Measurements from ENCODE around the gene IL12B.
"Not testable (repeated sequence)": the region's sequence is repeated elsewhere in the genome, so short reads cannot be mapped to it uniquely, and the experiment has no call there.

IL12B gene

DNA sequence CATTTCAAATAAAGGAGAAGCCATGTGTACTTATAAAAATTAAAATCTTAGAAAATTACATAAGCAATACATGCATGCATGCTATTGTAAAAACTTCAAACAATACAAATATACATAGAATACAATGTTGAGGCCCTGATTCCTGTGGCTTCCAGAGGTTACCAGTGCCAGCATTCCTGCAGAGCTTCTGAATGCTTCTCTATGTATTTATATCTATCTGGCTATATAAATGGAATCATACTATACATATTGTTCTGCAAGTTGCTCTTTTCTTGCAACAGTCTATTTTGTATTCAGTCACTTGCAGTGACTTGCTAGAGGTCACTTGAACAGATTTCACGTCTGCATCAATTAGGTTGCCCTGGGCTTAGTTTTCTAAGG is 3.2 kb upstream of the IL12B start:
- DNase-seq (ENCODE audit: low read depth in 2 of 3, low spot score in 1 of 3) = no peak

DNA sequence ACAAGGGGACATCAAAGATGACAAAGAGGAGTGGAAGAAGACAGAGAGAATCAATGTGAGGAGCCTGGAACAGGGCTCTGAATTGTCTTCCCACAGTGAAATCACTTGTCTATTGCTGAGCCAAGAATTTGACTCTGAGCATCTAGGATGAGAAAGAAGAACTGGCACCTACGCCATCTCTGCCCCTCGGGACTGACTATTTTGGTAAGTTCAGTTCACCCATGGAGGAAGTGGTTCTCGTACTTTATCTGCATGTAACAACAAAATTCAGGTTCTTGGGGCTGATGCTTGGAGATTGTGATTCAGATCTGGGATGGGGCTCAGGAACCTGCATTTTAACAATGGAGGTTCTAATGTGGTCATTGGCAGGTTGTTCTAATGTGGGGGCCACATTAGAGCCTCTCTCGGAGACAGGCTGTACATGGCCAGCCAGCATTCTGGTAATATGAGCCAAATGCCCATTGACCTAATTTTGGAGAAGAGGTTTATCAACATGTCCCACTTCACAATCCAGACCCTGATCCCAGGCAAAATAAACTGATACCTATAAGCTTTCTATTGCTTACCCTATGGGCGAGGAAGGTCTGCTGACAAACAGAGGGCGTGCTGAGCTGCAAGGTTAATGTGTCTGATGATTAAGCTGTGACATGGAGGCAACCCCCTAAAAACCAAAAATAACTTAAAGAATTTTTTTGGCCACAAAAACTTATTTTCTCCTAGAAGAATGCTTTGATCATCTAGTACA is 2.7 kb upstream of the IL12B start:
- DNase-seq (ENCODE audit: low read depth in 2 of 3, low spot score in 1 of 3) = no peak

DNA sequence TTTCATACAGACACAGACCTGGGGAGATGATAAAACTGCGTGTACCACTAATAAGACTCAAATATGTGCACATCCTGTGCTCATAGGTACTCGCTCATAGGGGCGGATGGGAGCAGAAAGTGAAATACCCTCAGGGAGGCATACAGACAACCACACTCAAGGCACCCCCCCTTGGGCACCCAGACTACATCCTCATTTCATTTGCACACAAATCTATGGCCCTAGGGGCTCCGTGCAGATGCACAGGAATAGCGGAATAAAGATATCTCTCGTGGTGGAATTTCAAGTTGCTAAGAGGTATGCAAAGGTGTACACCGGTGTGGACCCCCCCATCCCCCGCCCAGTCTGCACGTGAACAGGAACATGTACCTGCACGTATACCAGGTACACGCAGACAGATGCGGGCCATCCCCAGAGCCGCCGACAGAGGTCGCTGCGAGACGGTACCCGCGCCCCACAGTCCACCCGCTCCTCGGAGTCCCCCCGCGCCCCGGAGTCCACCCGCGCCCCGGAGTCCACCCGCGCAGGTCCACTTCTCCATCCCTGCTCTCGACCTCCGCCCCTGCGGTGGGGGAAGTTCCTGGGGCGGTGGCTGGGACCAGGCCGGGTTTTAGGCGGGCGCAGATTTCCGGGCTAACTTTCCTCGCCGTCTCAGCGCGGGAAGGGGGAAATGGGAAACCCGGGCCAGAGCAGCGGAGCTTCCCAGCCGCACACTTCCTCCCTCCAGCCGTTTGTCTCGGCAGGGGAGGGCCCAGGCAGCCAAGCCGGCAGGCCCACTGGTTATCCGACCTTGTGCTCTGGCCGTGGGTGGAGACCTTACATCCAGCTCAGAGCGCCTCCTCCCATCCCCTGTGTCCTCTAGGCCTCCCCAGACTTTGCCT is 1.0 kb upstream of the IL12B start:
- DNase-seq (ENCODE audit: low read depth in 2 of 3, low spot score in 1 of 3) = peak; percentile 56 to 74 (median 57)

DNA sequence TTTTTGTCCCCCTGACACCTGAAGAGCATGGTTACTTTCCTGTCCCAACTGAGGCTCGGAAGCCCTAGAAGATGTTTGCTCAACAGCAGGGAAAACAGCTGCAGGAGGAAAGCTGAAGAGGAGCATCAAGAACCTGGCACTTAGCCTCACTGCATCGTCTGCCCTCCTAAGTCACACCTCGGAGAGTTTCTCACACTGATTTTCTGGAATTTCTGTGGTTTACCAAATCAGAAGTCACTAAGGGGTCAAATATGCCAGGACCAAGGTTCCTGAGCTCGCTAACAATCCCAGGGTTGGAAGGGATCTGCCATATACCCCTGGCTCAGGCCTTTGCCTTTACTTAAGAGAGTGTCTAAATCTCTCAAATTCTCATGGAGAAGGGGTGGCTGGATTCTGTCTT is 5.3 kb downstream of the IL12B start:
- no peak for DNase-seq (ENCODE audit: low read depth in 2 of 3, low spot score in 1 of 3)

DNA sequence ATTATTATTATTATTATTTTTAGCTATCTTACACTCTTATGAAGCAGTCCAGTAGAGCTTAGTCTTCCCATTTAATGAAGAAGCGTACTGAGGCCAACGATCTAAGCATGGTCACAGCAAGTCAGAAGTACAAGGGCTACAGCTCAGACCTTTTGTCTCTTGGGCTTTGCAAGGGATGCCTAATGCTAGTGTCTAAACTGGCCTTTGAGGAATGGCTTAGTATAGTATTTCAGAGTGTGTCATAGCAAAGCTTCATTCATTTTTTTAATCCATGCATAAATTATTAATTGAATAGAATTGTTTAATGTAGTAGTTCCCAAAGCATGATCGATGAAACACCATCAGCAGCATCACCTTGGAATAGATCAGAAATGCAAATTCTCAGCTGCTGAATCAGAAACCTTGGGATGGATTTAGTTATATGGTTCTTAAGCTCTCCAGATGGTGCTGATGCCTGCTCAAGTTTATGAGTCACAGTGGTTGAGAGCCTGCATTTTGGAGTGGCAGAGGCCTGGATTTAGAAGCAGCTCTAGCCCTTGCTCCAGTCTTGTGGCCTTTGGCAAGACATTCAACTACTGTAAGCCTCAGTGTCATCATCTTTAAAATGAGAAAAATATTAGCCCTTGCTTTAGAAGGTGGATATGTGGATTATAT is 6.1 kb downstream of the IL12B start:
- DNase-seq (ENCODE audit: low read depth in 2 of 3, low spot score in 1 of 3) = no peak

DNA sequence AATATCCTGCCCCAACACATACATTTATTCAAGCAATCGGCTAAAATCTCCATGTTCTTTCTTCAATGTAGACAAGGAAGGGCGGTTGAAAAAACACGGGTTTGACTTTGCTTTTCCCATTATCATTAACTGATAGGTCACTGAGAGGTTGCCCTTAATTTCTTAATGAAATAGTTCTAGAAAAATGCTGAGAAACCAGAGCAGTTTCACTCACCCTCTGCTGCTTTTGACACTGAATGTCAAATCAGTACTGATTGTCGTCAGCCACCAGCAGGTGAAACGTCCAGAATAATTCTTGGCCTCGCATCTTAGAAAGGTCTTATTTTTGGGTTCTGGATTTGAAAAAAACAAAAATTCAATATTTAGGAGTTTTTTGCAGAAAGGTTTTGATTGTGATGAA is 8.1 kb downstream of the IL12B start:
- DNase-seq (ENCODE audit: low read depth in 2 of 3, low spot score in 1 of 3) = no peak

DNA sequence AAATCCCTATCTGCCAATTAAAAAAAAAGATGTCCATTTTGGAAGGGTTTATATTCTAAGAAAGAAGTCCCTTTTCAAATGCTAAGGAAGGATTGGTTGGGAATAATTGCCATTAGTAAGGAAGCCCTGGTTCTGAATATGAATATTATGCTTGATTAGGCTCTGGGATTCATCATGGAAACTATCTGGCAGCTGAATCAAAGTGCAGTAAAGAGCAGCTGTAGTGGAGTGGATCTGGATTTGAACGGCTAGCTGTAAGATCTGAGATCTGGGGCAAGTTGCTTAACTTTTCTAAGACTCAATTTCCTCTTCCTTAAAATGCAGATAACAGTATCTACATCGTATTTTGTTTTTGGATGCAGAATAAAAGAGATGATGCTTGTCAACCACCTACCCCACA is 10.5 kb downstream of the IL12B start:
- no peak for DNase-seq (ENCODE audit: low read depth in 2 of 3, low spot score in 1 of 3)

DNA sequence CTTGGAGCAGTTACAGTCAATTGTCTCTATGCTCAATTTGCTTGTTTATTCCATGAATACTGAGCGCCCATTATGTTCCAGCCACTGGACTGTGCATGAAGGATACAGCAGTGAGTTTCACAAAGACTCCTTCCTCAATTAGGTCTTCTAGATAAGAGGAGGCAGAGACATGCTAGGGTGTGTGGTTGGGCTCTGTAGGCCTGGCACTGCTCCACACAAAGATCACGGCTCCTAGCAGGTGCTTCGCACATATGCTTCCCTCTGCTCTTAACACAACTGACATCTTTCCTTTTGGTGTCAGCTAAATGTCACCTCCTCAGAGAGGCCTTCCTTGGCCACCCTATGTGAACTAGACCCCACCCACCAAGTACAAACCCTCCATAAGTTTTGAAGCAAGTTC is 10.9 kb downstream of the IL12B start:
- no peak for DNase-seq (ENCODE audit: low read depth in 2 of 3, low spot score in 1 of 3)

DNA sequence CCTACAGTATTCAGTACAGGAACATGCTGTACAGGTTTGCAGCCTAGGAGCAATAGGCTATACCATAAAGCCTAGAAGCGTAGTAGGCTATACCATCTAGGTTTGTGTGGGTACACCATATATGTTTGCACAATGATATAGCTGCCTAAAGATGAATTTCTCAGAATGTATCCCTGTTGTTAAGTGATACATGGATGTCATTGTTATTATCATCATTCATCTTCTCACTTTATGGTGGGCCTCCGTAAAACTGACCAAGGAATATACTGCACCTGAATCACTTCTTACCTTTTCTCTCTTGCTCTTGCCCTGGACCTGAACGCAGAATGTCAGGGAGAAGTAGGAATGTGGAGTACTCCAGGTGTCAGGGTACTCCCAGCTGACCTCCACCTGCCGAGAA is 11.8 kb downstream of the IL12B start:
- no peak for DNase-seq (ENCODE audit: low read depth in 2 of 3, low spot score in 1 of 3)

DNA sequence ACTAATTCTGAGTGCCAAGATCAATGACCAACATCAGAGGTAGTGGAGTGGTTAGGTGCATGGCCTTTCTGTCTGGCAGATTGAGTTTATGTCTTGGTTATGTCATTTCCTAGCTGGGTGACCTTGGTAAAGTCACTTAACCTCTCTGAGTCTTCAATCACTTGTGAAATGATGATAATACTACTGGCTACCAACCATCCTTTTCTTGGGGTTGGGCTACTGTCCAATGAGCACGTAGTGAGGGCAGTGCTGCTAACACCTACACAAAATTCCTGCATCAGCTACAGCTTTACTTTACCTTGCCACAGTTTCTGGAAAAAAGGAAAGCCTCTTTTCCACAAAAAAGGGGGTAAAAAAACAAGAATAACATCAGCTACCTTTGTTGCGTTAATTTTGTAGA is 12.4 kb downstream of the IL12B start:
- DNase-seq (ENCODE audit: low read depth in 2 of 3, low spot score in 1 of 3) = no peak

DNA sequence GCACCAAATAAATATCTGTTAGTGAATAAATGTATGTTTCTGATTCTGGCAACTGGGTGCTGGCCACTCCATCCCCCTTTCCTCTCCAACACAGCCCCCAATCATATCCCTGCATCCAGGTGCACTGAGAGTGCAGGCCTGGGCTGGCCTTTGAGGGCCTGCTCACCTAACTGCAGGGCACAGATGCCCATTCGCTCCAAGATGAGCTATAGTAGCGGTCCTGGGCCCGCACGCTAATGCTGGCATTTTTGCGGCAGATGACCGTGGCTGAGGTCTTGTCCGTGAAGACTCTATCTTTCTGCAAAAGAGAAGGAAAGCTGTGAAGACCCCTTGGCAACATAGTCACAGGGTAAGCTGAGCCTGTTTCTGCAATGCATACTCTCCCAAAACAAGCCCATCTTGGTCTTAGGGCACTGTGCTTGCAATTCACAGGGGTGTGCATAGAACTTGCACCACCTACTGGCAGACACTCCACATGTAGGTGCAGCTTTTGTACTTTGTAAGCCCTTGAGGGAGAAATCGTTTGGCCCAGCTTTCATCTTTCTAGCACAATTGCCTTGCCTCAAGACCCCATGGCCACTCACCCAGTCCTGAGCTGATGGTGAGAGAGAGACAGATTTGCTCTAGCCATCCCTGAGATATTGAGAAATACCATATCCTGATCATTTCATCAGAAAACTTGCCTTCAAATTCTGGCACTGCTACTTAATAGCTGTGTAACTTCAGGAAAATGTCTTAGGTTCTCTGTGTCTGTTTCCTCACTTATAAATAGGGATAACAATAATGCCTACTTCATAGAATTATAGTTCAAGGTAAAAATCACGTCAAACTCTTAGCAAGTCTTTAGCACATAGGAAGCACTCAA is 13.5 kb downstream of the IL12B start:
- DNase-seq (ENCODE audit: low read depth in 2 of 3, low spot score in 1 of 3) = peak in 1 of 3 donors; percentile 14

DNA sequence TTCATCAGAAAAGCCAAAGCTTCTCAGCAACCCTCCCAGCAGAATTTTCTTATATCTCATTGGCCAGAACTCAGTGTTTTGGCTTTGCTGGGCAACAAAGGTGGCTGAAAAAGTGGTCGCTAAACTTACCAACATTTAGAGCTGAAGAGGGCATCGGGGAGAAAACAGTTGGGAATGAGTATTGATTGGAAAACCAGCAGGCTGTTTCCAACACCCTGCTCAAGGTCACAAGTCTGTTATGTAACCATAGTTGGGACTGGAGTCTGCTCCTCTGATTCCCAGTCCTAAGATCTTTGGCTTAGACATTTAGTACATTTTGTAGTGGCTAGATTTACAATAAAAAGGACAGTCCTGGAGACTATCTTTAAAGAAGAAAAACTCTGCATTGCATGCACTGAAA is 17.1 kb downstream of the IL12B start:
- DNase-seq (ENCODE audit: low read depth in 2 of 3, low spot score in 1 of 3) = no peak

DNA sequence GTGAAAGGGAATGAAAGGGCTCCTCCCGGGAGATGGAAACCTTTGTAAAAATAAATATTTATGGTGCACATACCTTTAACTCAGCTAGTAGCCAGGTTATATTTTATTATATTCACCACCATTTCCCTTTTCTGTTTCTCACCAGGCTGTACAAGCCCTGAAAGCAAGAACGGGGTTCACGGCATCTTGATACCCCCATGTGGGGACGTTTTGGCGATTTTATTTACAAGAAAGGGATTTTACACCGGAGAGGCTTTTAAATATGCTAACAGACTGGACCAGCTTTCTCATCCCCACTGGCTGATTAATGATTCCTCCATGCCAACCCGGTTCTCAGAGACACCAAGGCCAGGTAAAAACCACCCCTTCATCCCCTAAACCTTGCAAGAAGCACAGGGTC is 19.2 kb downstream of the IL12B start:
- DNase-seq (ENCODE audit: low read depth in 2 of 3, low spot score in 1 of 3) = no peak

DNA sequence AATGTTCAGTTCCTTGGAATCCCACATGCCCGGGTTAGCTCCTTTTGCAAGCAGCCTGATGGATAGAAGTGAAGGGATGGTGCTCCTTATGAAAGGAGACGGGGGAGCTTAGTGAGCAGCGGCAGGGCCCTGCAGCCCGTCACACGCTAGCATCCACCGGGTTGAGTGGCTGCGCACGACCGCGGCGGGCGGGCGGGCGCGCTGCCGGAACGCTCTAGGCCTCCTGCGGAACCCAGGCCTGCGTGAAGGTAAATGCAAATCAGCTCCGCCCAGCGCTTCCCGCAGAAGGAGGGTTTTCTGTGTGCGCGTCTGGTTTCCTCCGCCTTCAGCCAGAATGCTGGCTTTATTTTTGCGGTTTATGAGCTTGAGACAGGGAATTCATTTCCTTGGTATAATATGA is 19.8 kb downstream of the IL12B start:
- peak in 2 of 3 donors; percentile 5 to 14 for DNase-seq (ENCODE audit: low read depth in 2 of 3, low spot score in 1 of 3)

DNA sequence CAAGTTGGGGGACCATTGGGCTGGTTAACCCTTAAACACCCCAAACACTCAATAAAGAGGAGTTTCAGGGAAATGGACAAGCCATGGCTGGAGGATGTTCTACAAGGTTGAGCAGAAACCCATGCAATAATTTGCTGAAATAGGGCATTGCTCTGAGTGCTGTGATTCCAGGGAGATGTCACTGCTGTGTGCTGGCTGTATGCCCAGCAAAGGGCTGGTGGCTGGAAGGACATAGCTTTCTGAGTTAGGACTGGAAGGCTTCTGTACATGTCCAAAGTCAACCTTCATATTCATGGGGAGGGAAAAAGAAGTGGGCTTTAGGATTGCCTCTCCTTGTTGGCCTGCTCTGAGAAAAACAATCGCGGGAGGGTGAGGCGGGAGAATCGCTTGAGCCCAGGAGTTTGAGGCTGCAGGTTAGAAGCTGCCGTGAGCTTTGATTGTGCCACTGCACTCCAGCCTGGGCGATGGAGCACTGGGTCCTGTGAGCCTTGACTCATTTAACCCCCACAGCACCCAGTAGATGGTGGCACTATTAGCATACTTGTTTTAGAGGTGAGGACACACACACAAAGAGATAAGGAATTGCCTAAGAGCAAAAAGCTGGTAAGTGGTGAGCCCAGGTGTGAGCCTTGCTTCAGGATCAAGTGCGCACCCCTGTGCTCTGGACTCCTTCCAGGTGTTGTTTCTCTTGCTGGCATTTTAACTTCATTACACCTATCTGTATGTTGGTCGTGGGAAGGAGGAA is 20.4 kb downstream of the IL12B start:
- no peak for DNase-seq (ENCODE audit: low read depth in 2 of 3, low spot score in 1 of 3)

DNA sequence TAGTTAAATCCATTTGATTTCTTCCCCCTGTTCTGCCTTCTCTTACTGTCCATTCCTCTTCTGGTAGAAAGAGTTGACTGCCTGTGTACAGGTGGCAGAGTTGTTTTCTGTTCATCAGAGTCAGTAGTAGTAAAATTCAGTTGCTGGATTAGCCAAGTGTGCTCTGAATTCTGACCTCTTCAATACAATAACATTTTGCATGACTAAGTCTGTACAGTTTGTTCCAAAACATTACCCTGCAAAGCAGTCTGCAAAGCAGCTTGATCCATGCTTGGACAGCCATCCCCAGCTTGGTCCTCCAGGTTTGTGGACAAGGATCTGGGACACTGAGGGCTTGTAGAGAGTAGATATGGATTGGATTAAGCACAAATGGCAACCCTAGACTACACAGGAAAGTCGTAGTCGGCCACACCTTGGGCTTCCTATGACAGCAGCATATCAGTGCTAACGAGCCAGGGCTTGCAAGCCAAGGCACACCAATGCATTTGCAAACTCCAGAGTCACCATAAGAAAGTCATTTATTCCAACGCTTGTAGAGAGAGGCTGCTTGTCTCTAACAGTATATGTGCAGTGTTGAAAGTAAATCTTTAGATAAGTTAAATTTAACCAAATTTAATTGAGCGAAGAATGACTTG is 25.2 kb downstream of the IL12B start:
- no peak for DNase-seq (ENCODE audit: low read depth in 2 of 3, low spot score in 1 of 3)

DNA sequence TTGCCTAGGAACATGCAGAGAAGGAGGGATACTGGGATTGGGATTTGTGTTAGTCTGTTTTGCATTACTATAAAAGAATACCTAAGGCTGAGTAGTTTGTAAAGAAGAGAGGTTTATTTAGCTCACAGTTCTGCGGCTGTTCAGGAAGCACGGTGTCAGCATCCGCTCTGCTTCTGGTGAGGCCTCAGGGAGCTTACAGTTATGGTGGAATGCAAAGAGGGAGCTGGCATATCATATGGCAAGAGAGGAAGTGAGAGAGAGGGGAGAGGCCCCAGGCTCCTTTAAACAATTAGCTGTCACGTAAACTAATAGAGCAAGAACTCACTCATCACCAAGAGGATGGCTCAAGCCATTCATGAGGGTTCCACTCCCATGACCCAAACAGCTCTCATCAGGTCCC is 27.0 kb downstream of the IL12B start:
- no peak for DNase-seq (ENCODE audit: low read depth in 2 of 3, low spot score in 1 of 3)

DNA sequence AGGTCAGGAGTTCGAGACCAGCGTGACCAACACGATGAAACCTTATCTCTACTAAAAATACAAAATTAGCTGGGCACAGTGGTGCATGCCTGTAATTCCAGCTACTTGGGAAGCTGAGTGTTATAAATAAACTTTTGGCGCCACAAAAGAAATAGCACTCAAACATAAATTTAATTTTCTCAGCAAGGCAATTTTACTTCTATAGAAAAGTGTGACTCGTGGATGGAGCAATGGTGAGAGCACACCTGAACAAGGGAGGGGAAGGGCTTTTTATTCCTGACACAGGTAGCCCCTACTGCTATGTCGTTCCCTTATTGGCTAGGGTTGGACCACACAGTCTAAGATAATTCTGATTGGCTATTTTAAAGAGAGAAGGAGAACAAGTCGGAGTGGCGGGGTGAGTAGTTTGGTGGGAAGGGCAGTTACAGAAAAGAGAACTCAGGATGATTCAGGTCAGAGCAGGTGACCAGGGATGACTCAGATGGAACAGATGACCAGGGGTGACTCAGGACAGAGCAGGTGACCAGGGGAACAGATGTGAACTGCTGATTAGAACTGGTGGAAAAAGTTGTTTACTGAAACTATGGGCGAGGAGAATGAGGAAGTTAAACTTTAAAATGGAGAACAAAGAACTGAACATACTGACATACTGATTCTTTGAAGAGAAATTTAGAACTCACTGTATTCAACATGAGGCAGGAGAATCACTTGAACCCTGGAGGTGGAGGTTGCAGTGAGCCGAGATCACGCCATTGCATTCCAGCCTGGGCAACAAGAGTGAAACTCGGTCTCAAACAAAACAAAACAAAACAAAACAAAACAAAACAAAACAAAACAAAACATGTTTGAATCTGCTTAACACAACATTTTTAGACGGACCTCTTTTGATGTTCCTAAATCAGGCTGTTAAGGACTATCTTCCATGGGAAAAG is 28.1 kb downstream of the IL12B start:
- not testable (repeated sequence) for DNase-seq (ENCODE audit: low read depth in 2 of 3, low spot score in 1 of 3)

DNA sequence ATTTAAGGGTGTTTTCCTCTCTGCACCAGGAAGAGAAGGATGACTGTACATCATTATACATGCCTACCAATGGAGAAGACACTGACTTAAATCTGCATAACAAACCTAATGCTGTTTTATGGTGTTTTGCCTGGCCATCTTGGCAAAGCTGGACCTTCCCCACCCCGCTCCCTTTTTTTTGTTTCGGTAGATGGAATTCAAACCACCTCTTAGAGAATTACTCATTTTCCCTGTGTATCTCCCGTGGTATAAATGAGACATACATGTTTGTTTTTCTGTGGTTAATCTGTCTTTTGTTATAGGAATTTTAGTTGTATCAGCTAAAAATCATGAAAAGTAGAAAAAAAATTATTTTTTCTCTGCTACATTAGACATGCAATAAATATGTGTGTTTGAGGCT is 28.8 kb downstream of the IL12B start:
- no peak for DNase-seq (ENCODE audit: low read depth in 2 of 3, low spot score in 1 of 3)

Measured in stimulated activated CD4-positive, alpha-beta T cell treated with anti-CD3 and anti-CD28 coated beads, Interleukin-12 subunit alpha, Interleukin-12 subunit beta, amount 100 ng/mL, for 48 hours (primary cell).